ENCODE data around the gene CLPSL1. TPM values are rescaled to one million over a fixed set of nuclear protein-coding genes. Genes with fewer than 3 reads are reported as not detected.

Gene CLPSL1
- total and polyA plus RNA-seq, 7 donors = not detected

GRCh38 chr6:35833536-35833935 is 52.7 kb downstream of the CLPSL1 start:
- 90% methylated on average over 7 of the region's 7 CpGs for WGBS, 2 donors
- Histone ChIP-seq H3K4me1 (no peaks in the 10 kb centered on the region), H3K36me3 (peaks cover 0 to 41% (median 2%) of the 10 kb centered on the region in 4 donors), H3K4me3 (no peak overlapping the region), H3K9me3 (no peaks in the 10 kb centered on the region), H3K27me3 (no peaks in the 10 kb centered on the region), H3K27ac (no peak overlapping the region)
- intact Hi-C loops (cut with DNase I) = no loop called here
- no peak for DNase-seq
- TF ChIP-seq CTCF (IDR thresholded peaks at IDR 0.05) (no peak), POLR2A (IDR thresholded peaks at IDR 0.05) (no peak), EP300 (IDR thresholded peaks at IDR 0.05) (no peak), POLR2AphosphoS5 (IDR thresholded peaks at IDR 0.05) (no peak)

Other genes with a start within 250 kb of the CLPSL1 start
- gene FKBP5, start 92.1 kb upstream of the CLPSL1 start, total RNA-seq = 100 to 1,000 TPM; 200 to 326 (median 258) TPM
- 100 to 1,000 TPM in 1 of 3 donors, 10 to 100 TPM in 2; 52.9 to 165 (median 93.9) TPM for gene FKBP5, start 92.1 kb upstream of the CLPSL1 start, polyA plus RNA-seq
- 1 to 10 TPM in 2 of 4 donors, under 1 TPM in 1, not detected in 1; 0.49 to 5.0 (median 1.1) TPM for gene ARMC12, start 44.0 kb upstream of the CLPSL1 start, total RNA-seq
- gene ARMC12, start 44.0 kb upstream of the CLPSL1 start, polyA plus RNA-seq = under 1 TPM in 1 of 3 donors, not detected in 2; 0.66 TPM
- not detected for gene CLPSL2, start 4.4 kb upstream of the CLPSL1 start, total RNA-seq
- gene CLPSL2, start 4.4 kb upstream of the CLPSL1 start, polyA plus RNA-seq = not detected
- not detected for gene CLPS, start 16.3 kb downstream of the CLPSL1 start, total RNA-seq
- 1 to 10 TPM in 1 of 3 donors, under 1 TPM in 1, not detected in 1; 0.38 to 4.8 TPM for gene CLPS, start 16.3 kb downstream of the CLPSL1 start, polyA plus RNA-seq
- under 1 TPM in 1 of 4 donors, not detected in 3; 0.27 TPM for gene LHFPL5, start 24.3 kb downstream of the CLPSL1 start, total RNA-seq
- under 1 TPM in 2 of 3 donors, not detected in 1; 0.12 to 0.46 TPM for gene LHFPL5, start 24.3 kb downstream of the CLPSL1 start, polyA plus RNA-seq
- gene SRPK1, start 140.1 kb downstream of the CLPSL1 start, total RNA-seq = 10 to 100 TPM; 25.7 to 47.9 (median 40.8) TPM
- 10 to 100 TPM; 17.4 to 36.6 (median 34.7) TPM for gene SRPK1, start 140.1 kb downstream of the CLPSL1 start, polyA plus RNA-seq
- gene SLC26A8, start 243.6 kb downstream of the CLPSL1 start, total RNA-seq = not detected
- under 1 TPM in 1 of 3 donors, not detected in 2; 0.10 TPM for gene SLC26A8, start 243.6 kb downstream of the CLPSL1 start, polyA plus RNA-seq
- 10 to 100 TPM; 61.9 to 91.1 (median 67.7) TPM for gene MAPK14, start 246.8 kb downstream of the CLPSL1 start, total RNA-seq
- gene MAPK14, start 246.8 kb downstream of the CLPSL1 start, polyA plus RNA-seq = 10 to 100 TPM; 30.8 to 35.1 (median 31.8) TPM

Measured in sigmoid colon (tissue), 7 donors.